Transverse colon (tissue), 4 donors: ENCODE data around the gene PRM1.

Source experiments
- EP300 ChIP-seq: sonication (generic); formaldehyde crosslinking; IDR thresholded peaks from one replicate; pipeline ENCODE4 v1.6.1; 2017; ENCODE audit warnings: antibody characterized with exemption, low read depth
- POLR2A ChIP-seq: fragments of 450-650 bp; IDR thresholded peaks from one replicate; pipeline ENCODE4 v1.6.1; 2016; ENCODE audit warnings: antibody characterized with exemption, mild to moderate bottlenecking, moderate library complexity
- POLR2AphosphoS5 ChIP-seq, 3 donors: sonication (generic); formaldehyde crosslinking; IDR thresholded peaks; one replicate each; pipeline ENCODE4 v1.6.1; 2016; ENCODE audit warnings: antibody characterized with exemption in 3 of 3
- TF ChIP-seq, protein P1 (sequence below), 5 experiments: fragments of 200-600 bp in 3 of 5; fragments of 450-650 bp in 2 of 5; sonication (generic) in 3 of 5; IDR thresholded peaks; 1 replicate in 2 of 5; 2 replicates in 3 of 5; pipeline ENCODE4 v1.5.1; 2016 to 2017; ENCODE audit warnings: antibody characterized with exemption in 5 of 5, inconsistent platforms in 3 of 5, mild to moderate bottlenecking in 2 of 5, moderate library complexity in 1 of 5

DNA sequence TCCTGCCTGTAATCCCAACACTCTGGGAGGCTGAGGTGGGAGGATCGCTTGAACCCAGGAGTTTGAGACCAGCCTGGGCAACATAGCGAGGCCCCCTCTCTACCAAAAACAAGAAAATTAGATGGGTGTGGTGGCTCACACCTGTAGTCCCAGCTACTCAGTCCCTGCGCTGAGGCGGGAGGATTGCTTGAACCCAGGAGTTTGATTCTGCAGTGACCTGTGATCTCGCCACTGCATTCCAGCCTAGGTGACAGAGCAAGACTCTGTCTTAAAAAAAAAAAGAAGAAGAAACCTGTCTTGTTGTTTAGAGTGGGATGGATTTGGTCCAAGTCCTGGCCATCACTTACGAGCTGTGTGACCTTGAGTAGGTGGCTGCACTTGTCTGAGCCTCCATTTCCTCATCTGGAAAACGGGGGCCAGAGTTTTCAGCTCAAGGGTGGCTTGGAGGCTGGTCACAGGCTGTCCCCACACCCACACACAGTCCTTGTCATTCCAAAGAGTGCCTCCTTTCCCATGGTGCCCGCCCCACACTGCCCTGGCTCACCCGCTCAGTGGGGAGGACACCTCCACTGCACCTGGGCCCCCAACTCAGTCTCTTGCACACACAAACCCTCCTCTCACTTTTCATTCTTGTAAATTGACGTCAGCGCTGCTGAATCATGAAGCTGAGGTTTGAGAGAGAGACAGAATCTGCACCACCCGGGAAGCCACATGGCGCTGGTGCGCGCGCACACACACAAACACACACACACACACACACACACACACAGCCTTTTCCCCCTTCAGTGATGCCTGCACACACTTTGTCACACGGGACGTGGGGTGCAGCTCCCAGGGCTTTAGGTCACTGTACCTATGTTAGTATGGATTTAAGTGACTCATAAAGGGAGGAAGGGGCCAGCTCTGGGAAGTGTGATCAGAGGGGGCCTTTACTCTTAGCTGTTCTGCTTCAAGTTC is 29.3 kb downstream of the PRM1 start:
- TF ChIP-seq EP300 (no peak), POLR2AphosphoS5 (IDR thresholded peaks at IDR 0.05) (no peak), POLR2A (no peak)
- TF ChIP-seq, protein P1, sequence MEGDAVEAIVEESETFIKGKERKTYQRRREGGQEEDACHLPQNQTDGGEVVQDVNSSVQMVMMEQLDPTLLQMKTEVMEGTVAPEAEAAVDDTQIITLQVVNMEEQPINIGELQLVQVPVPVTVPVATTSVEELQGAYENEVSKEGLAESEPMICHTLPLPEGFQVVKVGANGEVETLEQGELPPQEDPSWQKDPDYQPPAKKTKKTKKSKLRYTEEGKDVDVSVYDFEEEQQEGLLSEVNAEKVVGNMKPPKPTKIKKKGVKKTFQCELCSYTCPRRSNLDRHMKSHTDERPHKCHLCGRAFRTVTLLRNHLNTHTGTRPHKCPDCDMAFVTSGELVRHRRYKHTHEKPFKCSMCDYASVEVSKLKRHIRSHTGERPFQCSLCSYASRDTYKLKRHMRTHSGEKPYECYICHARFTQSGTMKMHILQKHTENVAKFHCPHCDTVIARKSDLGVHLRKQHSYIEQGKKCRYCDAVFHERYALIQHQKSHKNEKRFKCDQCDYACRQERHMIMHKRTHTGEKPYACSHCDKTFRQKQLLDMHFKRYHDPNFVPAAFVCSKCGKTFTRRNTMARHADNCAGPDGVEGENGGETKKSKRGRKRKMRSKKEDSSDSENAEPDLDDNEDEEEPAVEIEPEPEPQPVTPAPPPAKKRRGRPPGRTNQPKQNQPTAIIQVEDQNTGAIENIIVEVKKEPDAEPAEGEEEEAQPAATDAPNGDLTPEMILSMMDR (IDR thresholded peaks at IDR 0.05), result no peak
